HUES6 (cell line): ENCODE data around the gene CDK11B.
"Not testable (repeated sequence)": the region's sequence is repeated elsewhere in the genome, so short reads cannot be mapped to it uniquely, and the experiment has no call there.

Experiments used
- H3K27ac ChIP-seq: 2 replicates; pipeline ENCODE4 v1.7.0; 2013; ENCODE audit warnings: low read depth, mild to moderate bottlenecking, low read length, inconsistent platforms
- H3K27me3 ChIP-seq: 2 replicates; pipeline ENCODE4 v1.6.1; 2013; ENCODE audit warnings: low read length; ENCODE audit not compliant: control insufficient read depth, insufficient read depth
- H3K36me3 ChIP-seq: 2 replicates; pipeline ENCODE4 v1.6.1; 2013; ENCODE audit warnings: low read length; ENCODE audit not compliant: control insufficient read depth, insufficient read depth
- H3K4me1 ChIP-seq: 2 replicates; pipeline ENCODE4 v1.6.1; 2013; ENCODE audit warnings: low read length; ENCODE audit not compliant: control insufficient read depth, insufficient read depth
- H3K4me3 ChIP-seq: 2 replicates; pipeline ENCODE4 v1.5.1; 2013; ENCODE audit warnings: low read depth, low read length
- H3K9ac ChIP-seq: one replicate; pipeline ENCODE4 v1.6.1; 2013; ENCODE audit warnings: mild to moderate bottlenecking, low read length
- H3K9me3 ChIP-seq: 2 replicates; pipeline ENCODE4 v1.6.1; 2013; ENCODE audit warnings: low read depth, low read length; ENCODE audit not compliant: control insufficient read depth, insufficient read depth

Gene CDK11B

DNA sequence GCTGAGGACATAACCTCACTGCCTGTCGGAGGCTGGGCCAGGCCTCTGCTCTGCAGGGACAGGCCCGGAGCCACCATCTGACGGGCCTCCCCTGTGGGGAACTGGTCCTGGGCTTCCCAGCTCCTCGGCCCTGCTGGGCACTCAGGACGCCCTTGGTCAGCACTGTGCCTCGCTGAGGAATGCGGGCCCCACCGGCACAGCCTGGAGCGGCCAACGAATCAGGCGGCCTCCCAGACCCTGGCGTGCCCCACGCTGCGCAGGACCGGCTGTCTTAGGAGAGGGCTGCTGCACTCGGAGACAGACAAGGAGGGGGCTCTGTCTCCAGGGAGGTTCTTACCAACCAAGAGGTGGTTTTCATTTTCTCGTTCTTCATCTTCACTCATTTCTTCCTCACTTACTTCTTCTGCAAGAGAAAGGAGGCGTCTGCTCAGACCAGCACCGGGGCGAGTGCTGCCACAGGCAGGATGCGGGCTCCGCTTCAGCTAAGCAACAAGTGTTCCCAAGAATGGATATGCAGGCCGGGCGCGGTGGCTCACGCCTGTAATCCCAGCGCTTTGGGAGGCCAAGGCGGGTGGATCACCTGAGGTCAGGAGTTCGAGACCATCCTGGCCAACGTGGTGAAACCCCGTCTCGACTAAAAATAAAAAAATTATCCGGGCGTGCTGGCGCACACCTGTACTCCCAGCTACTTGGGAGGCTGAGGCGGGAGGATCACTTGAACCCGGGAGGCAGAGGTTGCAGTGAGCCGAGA lies 17.9 kb downstream of the CDK11B start:
- not testable (repeated sequence) for H3K9me3 ChIP-seq, H3K4me1 ChIP-seq, H3K27me3 ChIP-seq, H3K4me3 ChIP-seq, H3K9ac ChIP-seq, H3K27ac ChIP-seq
- peaks cover 22% of the 10 kb centered on the region for H3K36me3 ChIP-seq

DNA sequence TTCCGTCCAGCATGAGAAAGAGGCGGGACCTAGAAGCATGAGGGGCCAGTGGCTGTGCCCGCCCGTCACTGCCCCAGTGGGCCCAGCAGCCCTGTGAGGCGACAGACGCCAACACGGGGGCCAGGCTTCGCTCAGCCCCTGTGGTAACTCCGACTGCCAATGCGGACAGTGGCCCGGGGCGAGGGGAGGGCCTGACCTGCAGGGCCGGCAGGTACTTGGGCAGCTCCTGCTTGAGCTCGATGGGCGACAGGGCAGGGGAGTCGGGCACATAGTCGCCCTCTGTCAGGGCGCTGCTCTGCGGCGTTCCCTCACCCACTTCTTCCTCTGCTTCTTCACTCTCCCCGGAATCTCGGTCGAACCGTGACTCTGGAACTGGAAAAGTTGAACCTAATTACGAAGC lies 18.7 kb downstream of the CDK11B start:
- H3K27ac ChIP-seq, H3K9ac ChIP-seq, H3K27me3 ChIP-seq, H3K4me1 ChIP-seq, H3K4me3 ChIP-seq, H3K9me3 ChIP-seq: not testable (repeated sequence)
- H3K36me3 ChIP-seq, result peaks cover 22% of the 10 kb centered on the region

DNA sequence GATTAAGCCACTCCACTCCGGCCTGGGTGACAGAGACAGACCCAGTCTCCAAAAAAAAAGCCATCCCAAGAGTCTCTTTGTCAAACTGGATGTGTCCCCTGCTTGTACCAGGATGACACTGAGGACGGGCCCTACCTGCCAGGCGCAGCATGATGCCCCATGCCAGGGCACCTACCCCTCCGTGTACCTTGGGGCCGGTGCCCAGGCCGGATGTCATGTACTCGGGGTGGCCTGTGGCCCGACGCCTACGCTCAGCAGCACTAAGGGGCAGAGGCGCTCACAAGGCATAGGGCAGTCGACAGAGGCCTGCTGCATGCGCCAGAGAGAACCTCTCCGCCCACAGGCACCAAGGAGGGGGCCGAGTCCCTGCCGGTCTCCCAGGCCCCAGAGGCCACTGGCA lies 19.4 kb downstream of the CDK11B start:
- not testable (repeated sequence) for H3K4me3 ChIP-seq, H3K27me3 ChIP-seq, H3K4me1 ChIP-seq, H3K9me3 ChIP-seq, H3K9ac ChIP-seq, H3K27ac ChIP-seq
- peaks cover 22% of the 10 kb centered on the region for H3K36me3 ChIP-seq

DNA sequence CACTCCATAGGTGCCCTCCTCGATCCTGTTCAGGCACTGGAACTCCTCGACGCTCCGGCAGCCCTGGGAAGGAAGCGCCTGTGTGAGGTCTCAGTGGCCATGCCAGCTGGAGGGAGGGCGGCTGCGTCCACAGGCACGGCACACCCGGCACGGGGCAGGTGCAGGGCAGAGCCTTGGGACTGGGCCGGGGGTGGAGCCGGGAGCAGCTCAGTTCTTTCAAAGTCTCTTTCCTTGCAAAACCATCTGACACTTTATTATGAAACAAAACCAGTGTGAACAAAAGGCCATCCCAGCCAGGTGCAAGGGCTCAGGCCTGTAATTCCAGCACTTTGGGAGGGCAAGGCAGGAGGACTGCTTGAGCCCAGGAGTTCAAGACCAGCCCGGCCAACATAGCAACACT lies 20.3 kb downstream of the CDK11B start:
- H3K4me1 ChIP-seq, H3K4me3 ChIP-seq: not testable (repeated sequence)
- peaks cover 22% of the 10 kb centered on the region for H3K36me3 ChIP-seq

DNA sequence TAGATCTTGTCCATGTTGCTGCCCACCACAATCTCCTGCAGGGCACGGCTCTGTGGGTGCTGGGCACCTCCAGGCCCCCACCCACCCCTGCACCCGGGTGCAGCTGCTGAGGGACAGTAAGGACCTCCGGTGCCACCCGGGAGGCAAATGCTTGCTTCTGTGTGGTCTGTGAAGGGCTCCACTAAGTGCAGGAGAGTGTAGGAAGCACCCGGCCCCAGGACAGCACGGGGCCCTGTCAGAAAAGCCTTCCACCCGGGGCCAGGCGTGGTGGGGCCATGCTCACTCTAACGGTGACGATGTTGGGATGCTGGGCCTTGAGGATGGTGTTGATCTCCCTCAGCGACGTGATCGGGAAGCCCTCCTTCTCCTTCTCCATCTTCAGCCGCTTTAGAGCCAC lies 21.3 kb downstream of the CDK11B start:
- H3K27ac ChIP-seq, H3K27me3 ChIP-seq, H3K9ac ChIP-seq, H3K9me3 ChIP-seq, H3K4me1 ChIP-seq, H3K4me3 ChIP-seq: not testable (repeated sequence)
- peaks cover 22% of the 10 kb centered on the region for H3K36me3 ChIP-seq

More for the DNA sequence above, 20.3 kb downstream of the CDK11B start:
- H3K9ac ChIP-seq, H3K27ac ChIP-seq, H3K27me3 ChIP-seq, H3K9me3 ChIP-seq: not testable (repeated sequence)

DNA sequence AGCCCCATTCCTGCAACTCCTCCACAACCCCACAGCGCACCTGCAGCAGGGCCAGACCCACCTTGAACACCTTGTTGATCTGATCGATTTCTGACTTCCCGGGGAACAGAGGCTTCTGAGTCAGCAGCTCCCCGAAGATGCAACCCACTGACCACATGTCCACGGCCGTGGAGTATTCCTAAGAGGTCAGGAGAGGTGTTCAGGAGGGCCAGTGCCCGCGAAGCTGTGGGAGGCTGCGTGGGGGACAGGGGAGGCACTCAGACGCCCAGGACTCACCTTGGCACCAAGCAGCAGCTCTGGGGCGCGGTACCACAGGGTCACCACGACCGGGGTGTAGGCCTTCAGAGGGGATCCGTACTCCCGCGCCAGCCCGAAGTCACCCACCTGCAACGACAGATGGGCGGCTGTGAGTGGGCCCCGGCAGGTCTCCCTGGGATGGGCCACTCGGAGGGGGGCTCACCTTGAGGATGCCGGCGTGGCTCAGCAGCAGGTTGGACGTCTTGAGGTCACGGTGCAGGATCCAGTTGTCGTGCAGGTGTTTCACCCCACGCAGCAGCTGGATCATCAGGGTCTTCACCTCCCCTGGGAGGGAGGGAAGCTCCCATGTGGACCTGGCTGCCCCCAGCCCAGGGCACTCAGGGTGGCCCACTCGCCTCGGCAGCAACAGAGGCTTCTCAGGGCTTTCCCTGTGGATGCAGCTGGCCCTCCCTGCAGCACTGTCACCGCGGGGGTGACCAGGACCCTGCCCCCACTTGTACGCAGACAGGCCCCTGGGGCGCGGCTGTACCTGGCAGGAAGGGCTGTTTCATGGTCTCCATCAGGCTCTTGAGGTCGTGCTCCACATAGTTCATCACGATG lies 22.0 kb downstream of the CDK11B start:
- H3K27me3 ChIP-seq, H3K4me1 ChIP-seq, H3K4me3 ChIP-seq, H3K9ac ChIP-seq, H3K9me3 ChIP-seq, H3K27ac ChIP-seq: not testable (repeated sequence)
- peaks cover 22% of the 10 kb centered on the region for H3K36me3 ChIP-seq

DNA sequence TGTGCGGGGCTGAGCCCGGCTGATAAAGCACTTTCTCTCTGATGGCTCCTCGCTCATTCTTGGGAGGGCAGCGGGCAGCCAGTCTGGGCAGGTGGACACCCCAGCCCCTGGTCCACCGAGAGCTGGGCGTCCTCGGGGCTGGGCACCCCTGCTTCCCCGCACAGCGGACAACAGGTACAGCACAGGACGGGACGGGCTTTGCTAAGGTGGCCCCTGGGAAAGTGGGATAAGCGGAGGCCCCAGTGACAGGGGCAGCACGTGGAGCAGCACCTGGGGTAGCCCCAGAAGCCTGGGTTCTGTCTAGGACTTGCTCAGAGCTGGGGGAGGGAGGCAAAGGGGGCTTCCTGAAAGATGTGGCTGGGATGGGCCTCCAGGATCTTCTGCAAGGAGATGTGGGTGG lies 24.2 kb downstream of the CDK11B start:
- not testable (repeated sequence) for H3K9ac ChIP-seq, H3K9me3 ChIP-seq, H3K27ac ChIP-seq, H3K4me1 ChIP-seq, H3K4me3 ChIP-seq
- Histone ChIP-seq H3K36me3 (peaks cover 21% of the 10 kb centered on the region), H3K27me3 (peaks cover 16% of the 10 kb centered on the region)

DNA sequence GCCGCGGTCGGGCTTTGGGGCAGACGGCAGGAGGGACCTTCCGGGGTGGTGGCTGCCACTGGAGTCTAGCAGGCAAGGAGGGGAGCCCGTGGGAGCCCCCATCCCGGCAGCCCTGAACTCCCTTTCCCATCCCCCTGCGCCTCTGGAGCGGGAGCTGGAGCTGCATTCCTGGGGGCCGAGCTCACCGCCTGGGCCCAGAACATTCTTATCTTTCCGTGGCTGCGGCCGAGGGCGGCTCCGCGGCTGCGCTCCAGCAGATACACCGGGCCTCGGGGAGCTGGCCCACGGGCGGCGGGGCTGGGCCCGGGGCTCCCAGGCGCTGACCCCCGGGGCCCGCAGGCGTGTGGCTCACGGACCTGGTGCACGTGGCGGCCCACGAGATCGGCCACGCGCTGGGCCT lies 25.4 kb downstream of the CDK11B start:
- Histone ChIP-seq H3K27me3 (peaks cover 16% of the 10 kb centered on the region), H3K36me3 (peaks cover 16% of the 10 kb centered on the region)
- not testable (repeated sequence) for H3K27ac ChIP-seq, H3K4me1 ChIP-seq, H3K9me3 ChIP-seq, H3K9ac ChIP-seq, H3K4me3 ChIP-seq

DNA sequence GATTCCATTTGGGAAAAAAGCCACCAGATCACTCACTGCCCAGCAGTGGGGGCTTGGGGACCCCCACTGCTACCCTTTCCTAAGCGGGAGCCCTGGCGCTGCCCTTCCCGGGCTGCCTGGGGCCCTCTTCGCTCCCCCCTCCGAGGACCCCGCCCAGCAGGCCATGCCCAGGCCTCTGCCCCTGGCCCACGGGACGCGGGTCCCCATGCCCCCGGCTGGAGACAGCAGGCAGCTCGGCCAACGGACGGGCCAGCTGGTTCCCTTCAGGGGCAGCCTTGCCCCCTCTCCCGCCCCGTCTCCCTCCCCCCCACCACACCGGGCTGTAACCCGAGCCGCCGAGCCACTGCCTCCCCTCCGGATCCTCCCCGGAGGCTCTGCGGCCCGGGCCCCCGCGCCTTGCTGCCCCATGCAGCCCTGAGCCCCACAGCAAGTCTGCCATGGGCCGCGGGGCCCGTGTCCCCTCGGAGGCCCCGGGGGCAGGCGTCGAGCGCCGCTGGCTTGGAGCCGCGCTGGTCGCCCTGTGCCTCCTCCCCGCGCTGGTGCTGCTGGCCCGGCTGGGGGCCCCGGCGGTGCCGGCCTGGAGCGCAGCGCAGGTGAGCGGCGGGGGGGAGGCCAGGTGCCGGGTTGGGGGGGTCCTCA lies 26.9 kb downstream of the CDK11B start, which contains the start of gene MMP23B:
TSS of gene MMP23B (plus strand) at position 392 of the 639 bp plus-strand sequence. CDS start at position 438, 46 bp downstream.
- H3K27me3 ChIP-seq, result peaks cover 16% of the 10 kb centered on the region
- H3K27ac ChIP-seq, result no peak within 1 kb of the TSS; the same call in 1 of the 2 replicates
- peak within 1 kb of the TSS; percentile 56 for H3K4me3 ChIP-seq
- H3K9me3 ChIP-seq, result no peaks in the 10 kb centered on the region
- H3K9ac ChIP-seq, result peak within 1 kb of the TSS; percentile 53
- H3K36me3 ChIP-seq, result peaks cover 6% of the 10 kb centered on the region
- no peaks in the 10 kb centered on the region for H3K4me1 ChIP-seq

DNA sequence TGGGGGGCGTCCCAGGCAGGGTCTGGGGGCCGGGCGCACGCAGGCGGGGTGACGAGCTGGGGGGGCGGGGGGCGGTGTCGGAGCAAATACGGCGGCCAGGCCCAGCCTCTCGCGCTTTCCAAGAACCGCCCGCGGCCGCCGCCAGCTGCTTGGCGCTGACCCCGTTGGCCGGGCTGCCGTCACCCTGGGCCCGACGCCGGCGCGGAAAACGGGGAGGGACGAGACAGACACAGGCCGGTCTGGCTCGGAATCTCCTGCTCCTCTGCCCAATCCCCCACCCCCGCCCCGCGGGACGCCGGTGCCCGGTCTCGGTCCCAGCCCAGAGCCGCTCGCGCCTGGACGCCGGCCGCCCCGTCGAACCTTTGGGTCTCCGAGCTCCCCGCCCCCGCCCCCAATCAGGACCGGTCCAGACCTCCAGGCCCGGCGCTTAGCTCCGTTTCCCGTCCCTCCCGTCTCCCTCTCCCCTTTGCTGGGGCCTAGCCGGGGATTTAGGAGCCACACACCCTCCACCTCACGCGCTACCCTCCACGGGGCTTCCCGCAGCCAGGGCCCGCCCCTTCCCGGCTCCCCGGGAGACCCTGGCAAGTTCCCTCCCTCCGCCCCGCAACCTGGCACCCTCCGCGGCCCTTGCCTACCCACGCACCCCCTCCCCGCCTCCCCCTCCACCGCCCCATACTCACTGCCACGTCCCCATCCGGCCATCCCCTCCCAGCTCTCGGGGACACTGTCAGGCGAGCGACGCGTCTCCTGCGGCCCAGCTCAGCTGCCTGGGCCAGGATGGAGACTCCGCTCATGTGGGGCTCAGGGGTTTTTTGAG lies 27.6 kb downstream of the CDK11B start:
- Histone ChIP-seq H3K27ac (no peak overlapping the region; the same call in 1 of the 2 replicates), H3K4me3 (peak overlapping the region; percentile 56), H3K9ac (peak overlapping the region; percentile 53), H3K9me3 (no peaks in the 10 kb centered on the region), H3K27me3 (peaks cover 16% of the 10 kb centered on the region), H3K36me3 (no peaks in the 10 kb centered on the region; the same call in 1 of the 2 replicates), H3K4me1 (no peaks in the 10 kb centered on the region)
